Stimulated activated CD8-positive, alpha-beta memory T cell treated with anti-CD3 and anti-CD28 coated beads, Interleukin-7, amount 100 ng/mL, for 4 hours (primary cell): ENCODE results near the gene ITPKA.

ENCODE experiments used
- DNase-seq, 2 donors: peaks; one replicate each; pipeline ENCODE4 v3.0.0-alpha.2; 2020; ENCODE audit warnings: low read depth in 2 of 2

ITPKA gene

DNA sequence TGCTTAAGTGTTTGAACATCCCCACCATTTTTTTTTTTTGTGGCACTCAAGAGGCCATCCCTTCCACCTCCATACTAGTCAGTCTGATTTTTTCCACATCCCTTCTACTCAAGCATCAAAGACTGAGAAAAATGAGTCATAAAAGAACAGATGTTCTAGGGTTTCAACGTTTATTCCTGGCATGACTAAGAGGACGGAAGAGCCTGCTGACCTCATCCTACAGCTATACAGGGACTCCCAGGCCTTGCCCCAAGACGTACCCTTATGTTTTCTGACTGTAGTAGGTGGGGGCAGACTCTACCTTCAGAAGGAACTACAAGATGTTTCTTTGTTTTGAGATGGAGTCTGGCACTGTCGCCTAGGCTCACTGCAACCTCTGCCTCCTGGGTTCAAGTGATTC is 3.3 kb upstream of the ITPKA start:
- no peak for DNase-seq

DNA sequence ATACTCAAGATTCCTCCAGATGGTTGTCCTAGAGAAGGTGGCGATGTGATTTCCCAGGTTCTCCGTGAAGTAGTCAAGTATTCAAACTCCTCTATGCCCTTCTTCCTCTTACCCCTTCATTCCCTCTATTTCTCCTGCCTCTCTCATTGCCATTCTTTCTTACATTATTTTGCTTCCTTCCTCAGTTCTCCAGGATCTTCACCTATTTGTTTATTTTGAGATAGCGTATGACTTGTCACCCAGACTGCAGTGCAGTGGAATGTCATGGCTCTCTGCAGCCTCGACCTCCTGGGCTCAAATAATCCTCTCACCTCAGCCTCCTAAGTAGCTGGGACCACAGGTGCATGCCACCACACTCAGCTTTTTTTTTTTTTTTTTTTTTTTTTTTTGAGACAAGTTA is 1.8 kb upstream of the ITPKA start:
- no peak for DNase-seq

DNA sequence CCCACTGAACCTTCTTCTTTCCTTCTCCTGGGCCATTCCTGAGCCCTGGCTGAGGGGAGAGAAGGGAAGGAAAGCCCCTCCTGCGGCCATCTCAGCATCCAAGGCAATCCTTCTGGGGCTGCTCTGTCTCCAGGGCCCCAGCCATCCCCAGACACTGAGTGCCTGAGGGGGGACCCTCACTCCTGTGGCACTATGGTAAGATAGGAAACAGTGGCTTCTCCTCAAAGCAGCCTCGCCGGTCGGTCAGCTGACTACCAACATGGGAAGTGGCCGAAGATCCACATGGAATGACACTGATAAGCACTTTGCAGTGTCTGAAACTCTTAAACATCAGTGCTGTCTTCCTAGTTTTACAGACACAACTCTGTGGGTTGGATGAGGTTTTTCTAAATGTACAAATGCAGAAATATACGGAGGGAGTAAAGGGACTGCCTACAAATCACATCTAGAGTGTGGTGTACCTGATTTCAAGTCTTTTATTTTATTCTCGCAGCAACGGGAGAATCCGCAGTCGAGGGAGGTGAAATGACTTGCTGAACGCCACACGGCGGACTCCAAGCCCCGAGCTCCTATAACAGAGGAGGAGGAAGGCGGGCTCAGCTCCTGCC is 973 bp upstream of the ITPKA start:
- no peak for DNase-seq

DNA sequence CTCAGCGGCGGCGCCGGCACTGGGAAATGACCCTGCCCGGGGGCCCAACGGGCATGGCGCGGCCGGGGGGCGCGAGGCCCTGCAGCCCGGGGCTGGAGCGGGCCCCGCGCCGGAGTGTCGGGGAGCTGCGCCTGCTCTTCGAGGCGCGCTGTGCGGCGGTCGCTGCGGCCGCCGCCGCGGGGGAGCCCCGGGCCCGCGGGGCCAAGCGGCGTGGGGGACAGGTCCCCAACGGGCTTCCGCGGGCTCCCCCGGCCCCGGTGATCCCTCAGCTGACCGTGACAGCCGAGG is 172 bp downstream of the ITPKA start:
- DNase-seq: no peak

DNA sequence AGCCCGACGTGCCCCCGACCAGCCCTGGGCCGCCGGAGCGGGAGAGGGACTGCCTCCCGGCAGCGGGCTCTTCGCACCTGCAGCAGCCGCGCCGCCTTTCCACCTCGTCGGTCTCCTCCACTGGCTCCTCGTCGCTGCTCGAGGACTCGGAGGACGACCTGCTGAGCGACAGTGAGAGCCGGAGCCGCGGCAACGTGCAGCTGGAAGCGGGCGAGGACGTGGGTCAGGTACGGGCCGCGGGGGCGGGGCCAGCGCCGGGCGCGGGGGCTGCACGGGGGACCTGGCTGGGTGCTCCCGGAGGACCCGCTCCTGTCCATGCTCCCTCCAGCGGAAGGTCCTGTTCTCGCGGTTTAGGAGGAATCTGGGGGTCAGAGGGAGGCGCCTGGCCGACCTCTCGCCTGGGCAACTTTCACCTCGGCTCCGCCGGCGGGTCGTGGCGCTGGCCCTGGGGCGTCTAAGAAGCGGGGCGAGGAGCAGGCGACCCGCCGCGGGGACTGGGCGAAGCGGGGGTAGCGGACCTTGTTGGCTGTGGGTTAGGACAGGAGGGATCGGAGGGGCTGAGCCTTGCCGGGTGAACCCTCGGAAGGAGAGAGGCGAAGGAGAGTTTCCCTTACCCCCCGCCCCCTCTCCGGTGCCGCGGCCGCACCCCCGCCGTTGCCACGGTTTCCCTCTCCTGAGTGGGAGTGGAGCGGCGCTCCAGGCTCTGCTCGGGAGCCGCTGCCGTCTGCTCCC is 682 bp downstream of the ITPKA start:
- no peak for DNase-seq

DNA sequence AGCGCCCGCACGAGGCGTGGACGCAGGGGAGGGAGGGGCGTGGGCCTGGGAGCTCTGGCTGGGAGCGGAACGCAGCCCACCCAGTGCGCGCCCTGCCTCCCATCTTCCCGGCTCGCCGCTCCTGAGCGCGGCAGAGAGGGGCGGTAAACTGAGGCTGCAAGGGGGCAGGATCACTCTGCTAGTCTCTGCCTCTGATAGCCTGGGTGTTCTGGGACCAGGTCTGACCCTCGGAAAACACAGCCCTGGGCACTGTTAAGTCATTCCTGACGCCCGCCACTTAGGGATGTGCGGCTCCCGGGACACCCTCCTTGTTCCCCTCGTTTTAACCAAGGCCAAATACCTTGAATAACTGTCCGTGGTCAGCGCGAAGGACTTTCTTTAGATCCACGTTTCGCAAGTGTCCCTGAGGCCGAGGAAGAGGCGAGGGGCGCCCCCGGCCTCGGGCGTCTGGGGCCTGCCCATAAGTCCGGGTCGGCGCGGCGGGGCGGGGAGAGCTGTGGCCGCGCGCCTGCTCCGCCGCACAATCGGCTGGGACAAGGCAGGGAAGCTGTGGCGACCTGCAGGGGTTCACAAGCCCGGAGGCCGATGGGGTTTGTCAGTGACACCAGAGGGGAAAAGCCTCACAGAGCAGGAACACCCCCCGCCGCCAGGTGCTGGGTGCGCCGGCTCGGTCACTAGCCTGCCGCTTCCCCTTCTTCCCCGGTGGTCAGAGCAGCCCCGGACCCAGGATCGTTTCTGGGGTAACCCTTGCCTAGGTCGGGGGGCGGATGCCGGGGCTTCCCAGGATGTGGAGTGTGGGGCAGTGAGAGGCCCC is 1.5 kb downstream of the ITPKA start:
- DNase-seq: no peak

DNA sequence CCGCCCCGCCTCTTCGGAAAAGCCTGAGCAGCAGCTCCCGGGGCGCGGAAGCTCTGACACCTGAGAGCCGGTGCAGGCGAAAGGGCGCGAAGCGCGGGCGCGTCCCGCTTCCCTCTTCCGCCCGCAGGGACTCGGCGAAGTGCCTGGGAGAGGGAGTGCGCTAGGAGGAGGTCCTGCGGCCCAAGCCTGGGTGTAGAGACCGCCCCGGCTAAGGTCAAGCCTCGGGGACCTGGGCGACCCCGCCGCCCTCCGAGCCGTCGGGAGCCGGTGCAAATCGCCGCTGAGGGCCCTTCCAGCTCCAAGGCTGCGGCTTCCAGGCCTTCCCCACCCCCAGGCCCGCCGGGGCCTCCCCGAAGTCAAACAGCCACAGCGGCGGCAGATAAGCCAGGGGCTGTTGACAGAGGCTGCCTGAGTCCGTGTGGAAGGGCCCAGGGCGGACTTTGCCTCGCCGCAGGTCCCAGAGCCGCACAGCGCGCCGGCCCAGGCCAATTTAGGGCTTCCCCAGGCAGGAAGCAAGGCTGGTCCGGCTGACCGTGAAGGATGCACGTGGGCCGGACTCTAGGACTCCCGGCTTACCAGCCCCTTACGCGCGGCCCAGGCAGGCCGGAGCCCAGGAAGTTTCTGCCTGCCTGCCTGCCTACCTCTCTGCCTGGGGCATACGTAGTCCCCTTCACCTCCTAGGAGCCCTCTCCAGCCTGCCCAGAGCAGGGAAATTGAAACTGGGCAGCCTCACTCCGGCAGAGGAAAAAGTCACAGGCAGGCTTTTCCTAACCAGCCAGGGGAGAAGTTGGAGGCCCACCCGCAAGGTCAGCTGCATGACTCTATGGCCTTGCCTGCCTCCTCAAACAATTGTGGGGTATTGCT is 2.3 kb downstream of the ITPKA start:
- DNase-seq: no peak

DNA sequence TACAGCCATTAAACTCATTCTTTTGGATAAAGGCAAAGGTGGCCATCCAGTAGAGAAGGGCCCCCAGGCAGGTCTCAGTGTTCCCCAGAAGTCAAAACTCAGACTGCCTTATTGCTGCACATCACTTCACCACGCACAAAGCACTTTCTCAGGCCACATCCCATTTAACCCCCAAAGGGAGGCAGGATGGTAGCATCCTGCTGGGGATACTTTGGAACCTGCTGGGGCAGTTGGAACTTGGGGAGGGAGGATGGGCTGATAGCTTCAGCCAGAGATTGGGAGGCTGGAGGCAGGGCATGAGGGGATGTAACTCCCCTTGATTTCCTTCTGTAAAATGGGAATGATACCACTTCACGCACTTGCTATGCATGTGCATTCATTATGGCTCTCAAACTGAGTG is 5.0 kb downstream of the ITPKA start:
- no peak for DNase-seq

DNA sequence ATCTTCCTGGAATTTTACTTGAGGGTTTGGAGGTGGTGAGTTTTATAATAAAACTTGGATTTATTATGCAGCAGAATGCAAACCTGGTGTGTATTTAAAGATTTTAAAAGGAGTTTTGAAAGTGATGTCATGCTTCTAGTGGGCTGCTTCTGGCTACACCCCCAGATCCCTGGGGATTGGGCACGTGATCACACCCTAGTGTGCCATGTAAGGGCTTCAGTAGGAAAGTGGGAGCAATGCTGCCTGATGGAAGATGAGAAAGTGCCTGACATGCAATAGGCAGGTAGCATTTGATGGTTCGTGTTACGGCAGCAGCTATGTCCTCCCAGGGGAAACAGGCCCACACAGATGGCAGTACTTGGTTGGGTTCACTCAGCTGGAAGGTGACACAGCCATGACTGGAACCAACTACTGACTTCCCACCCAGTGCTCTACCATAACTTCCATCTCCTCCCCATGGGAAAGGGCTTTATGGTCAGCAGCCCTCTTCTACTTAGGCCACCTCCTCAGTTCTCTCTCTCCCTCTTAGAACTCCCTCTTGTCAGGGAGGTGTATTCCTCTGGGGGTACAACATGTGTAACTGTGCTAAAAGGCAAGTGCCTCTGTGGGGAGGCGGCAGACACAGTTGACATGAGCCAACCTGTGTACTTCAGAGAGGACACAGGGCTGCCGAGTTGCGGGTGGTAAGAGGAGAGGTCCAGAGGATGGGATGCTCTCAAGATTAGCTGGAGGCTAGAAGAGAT is 5.6 kb downstream of the ITPKA start:
- DNase-seq: no peak

DNA sequence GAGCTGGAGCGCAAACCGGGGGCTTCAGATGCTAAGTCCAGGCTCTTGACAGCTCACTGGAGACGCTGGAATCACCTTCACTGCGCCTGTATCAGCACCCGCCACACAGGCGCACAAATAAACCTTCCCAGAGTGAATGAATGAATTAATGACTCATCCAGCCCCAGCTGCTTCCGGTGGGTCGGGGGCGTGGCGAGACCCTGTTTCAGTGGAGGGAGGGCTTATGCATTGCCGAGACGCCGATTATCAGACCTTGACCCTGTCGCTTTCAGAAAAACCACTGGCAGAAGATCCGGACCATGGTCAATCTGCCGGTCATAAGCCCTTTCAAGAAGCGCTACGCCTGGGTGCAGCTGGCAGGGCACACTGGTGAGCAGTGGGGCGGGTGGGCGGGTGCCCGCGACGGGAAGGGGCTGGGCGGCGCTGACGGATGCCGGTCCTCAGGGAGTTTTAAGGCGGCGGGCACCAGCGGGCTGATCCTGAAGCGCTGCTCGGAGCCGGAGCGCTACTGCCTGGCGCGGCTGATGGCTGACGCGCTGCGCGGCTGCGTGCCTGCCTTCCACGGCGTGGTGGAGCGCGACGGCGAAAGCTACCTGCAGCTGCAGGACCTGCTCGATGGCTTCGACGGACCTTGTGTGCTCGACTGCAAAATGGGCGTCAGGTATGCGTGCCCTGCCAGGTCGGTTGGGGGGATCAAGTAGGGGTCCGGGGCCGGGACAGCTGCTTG is 7.7 kb downstream of the ITPKA start:
- no peak for DNase-seq

DNA sequence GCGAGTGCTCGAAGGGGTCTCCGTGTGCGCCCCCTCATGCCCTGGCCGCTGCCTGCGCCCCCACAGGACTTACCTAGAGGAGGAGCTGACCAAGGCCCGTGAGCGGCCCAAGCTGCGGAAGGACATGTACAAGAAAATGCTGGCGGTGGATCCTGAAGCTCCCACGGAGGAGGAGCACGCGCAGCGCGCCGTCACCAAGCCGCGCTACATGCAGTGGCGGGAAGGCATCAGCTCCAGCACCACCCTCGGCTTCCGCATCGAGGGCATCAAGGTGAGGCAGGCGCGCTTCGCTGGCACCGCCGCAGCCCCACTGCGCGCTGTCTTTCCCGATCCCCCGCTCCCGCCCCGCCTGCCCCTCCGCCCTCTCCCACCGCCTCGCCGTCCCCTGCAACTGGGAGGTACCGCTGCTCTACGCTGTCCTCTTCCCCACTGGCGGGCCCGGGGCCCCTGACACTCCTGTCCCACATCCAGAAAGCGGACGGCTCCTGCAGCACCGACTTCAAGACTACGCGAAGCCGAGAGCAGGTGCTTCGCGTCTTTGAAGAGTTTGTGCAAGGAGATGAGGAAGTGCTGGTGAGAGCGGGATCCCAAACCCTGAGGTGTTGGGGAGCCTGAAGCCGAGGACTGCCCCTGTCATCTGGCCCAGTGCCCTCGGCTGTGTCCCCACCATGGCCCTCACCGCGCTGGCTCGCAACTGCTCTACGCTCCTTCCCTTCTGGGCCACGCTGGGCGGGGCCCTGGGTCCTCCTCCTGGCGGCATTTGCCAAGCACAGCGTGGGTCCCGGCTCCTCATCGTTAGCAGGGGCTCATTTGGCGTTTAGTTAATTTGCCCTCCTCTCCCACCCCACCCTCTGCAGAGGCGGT is 8.5 kb downstream of the ITPKA start:
- no peak for DNase-seq

DNA sequence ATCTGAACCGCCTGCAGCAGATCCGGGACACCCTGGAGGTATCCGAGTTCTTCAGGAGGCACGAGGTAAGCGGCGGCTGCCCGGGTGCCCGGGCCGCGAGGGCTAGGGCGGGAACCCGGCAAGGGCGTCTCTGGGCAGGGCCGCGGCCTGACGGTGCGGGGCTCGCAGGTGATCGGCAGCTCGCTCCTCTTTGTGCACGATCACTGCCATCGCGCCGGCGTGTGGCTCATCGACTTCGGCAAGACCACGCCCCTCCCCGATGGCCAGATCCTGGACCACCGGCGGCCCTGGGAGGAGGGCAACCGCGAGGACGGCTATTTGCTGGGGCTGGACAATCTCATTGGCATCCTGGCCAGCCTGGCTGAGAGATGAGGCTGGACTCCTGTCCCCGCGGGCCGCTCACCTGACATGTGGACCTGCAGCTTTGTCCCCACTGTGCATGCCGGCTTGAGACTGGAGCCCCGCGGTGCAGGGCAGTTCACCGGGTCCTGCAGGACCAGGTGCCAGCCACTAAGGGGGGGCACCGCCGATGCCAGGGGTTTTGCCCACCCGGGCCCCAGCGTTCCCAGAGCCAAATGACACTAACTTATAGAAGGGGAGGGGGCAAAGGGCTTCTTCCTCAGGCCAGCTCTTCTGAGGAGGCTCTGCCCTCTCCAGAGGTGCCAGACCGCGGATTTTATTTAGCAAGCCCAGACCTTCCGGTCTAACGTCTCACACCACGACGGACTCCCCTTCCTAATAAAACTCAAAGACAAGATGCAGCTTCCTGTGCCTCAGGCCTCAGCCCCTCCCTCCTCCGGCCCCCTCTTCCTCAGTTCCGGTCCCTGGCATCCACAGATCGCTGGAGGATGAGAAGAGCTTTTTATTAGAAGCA is 9.4 kb downstream of the ITPKA start:
- no peak for DNase-seq

DNA sequence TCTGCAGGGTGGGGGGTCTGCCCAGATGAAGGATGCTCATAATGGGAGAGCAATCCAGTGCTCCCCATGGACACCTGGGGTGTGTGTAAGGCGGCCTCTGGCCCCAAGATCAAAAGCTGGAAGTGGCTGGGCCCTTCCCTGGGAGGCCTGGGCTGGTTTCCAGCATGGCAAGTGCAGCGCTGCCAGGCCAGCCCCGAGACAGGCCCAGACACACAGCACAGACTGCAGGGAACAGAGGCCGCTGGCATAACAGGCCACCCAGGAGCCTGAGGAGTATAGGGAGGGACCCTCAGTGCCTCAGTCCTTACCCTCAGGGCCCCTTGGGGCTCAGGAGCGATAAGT is 10.0 kb downstream of the ITPKA start:
- DNase-seq: no peak

DNA sequence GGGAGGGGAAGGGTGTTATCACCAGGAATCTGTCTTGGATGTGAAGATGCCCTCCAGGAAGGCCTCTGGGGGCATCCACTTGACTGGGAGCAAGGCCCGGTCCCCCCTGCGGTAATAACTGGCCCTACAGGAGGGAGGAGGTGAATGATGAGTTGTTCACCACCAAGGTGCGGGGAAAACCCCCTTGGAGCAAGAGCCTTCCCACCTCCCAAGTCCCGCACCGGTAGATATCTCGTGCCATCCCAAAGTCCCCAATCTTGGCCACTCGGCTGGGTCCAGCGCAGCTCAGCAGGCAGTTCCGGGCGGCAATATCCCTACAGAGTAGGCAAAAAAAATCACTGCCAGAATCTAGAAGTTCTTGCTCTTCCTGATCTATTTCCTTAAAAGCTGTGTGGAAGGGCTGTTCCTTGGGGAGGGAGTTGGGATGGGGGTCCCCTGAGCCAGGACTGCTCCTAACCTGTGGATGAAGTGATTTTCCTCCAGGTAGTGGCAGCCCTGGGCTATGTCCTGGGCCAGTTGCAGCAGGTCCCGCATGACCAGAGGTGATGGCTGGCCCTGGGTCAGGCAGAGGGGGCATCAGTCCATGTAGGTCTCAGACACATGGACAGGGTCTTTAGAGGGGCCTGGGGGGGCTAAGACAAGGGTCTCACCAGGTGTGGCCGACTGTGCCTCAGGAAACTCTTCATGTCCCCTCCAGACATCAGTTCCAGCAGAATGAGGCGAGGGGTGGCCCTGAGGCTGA is 11.2 kb downstream of the ITPKA start:
- DNase-seq: no peak

DNA sequence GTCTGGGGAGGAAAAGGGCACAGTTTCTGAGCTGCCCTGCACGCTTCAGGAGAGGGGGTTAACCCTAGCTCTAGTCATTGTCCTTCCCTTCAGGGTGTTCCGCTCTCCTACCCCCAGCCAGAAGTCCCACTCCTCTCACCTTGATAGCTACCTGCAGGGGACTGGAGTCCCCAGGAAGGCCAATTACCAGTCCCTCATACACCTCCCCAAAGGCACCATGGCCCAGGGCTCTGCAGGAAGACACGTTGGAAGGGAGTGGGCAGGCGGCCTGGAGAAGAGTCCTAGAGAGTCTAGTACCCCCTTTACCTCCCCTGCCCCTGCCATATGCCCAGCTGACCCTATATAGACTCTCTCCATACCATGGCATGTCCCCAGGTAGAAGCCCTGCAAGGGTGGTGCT is 12.1 kb downstream of the ITPKA start:
- no peak for DNase-seq

DNA sequence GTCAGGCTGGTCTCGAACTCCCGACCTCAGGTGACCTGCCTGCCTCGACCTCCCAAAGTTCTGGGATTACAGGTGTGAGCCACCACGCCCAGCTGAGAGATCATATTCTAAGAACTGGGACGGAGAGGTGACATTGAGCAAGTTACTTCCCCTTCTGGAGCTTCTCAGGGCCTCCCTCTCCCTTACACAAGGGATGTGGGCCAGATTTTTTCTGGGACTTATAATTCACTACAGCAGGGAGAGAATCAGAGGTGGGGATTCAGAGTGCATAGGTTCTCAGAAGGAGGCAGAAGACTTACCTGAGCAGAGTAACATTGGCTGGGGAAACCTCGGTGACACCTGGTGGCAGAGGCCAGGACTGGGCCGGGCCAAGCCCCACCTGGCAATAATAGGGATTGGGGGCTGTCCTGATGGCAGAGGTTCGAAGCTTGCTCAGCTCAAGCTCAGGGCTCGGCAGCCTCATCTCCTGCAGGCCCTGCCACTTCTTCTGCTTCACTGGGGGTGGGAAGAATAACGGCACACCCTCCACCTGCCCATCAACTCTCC is 13.2 kb downstream of the ITPKA start:
- no peak for DNase-seq

DNA sequence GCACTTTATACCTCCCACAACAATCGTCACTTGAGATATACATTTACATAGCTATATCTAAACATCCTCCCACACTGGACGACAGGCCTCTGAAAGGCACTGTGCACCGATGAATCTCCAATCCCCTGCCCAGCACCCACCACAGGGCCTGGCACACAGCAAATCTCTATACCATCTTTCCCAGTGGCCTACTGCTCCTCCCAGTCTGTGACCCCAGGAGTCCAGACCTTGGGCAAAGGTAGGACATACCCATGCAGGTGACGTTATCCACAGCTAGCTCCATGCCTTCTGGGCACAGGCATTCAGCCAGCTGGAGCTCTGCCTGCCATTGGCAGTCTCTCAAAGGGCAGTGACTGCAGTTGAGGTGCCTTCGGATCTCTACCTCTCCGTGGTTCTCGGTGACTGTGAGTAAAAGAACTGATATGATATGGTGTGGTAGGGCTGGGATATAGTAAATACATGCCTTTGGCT is 14.2 kb downstream of the ITPKA start:
- DNase-seq: no peak

DNA sequence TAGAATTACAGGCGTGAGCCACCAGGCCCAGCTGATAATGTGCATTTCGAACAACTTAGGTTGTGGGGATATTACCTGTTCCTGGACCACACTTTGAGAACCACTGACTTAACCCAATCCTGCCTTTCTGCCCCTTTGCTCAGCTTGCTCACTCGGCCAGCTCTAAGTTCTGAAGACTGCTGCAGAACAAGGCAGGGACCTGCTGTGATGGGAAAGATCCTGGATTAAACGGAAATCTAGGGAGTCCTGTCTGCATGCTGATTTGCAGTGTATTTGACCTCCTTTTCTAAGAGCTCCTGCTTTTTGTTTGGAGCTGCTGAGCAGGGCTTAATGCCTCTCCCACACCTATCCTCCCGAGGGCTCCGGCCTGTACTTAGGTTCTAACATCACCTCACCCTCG is 17.1 kb downstream of the ITPKA start:
- no peak for DNase-seq
